Muscle layer of colon (tissue), 2 donors: ENCODE data around the gene EMILIN1.
"Not testable (repeated sequence)": the region's sequence is repeated elsewhere in the genome, so short reads cannot be mapped to it uniquely, and the experiment has no call there.

Experiments used
- H3K27ac ChIP-seq: one replicate; pipeline ENCODE4 v1.7.0; 2013; ENCODE audit warnings: low read depth, mild to moderate bottlenecking, low read length, moderate library complexity
- H3K27me3 ChIP-seq, 2 donors: one replicate each; pipeline ENCODE4 v1.7.0; 2013; ENCODE audit warnings: low read length in 2 of 2, mild to moderate bottlenecking in 2 of 2; ENCODE audit not compliant: insufficient read depth in 2 of 2, control insufficient read depth in 1 of 2
- H3K36me3 ChIP-seq: one replicate; pipeline ENCODE4 v1.7.0; 2013; ENCODE audit warnings: mild to moderate bottlenecking, low read length; ENCODE audit not compliant: insufficient read depth
- H3K4me1 ChIP-seq: one replicate; pipeline ENCODE4 v1.7.0; 2013; ENCODE audit warnings: mild to moderate bottlenecking, low read length; ENCODE audit not compliant: insufficient read depth
- H3K4me3 ChIP-seq, 2 donors: one replicate each; pipeline ENCODE4 v1.7.0; 2013; ENCODE audit warnings: low read length in 2 of 2, low read depth in 1 of 2, mild to moderate bottlenecking in 1 of 2, moderate library complexity in 1 of 2
- H3K9ac ChIP-seq: one replicate; pipeline ENCODE4 v1.7.0; 2013; ENCODE audit warnings: low read length
- H3K9me3 ChIP-seq: one replicate; pipeline ENCODE4 v1.7.0; 2013; ENCODE audit warnings: mild to moderate bottlenecking, low read length
- donor health status: abdominal sarcoma.
- donor health status: Adenocarcinoma of cecum.

The EMILIN1 gene

GRCh38 chr2:27072920-27073319 lies 5.5 kb upstream of the EMILIN1 start:
- peak overlapping the region in 1 of 2 donors; percentile 90 for H3K4me3 ChIP-seq
- H3K27ac ChIP-seq: peak overlapping the region; percentile 96
- no peaks in the 10 kb centered on the region for H3K9me3 ChIP-seq
- peaks cover 26% of the 10 kb centered on the region for H3K36me3 ChIP-seq
- peaks cover 73% of the 10 kb centered on the region for H3K4me1 ChIP-seq
- H3K27me3 ChIP-seq: no peaks in the 10 kb centered on the region
- H3K9ac ChIP-seq: no peak overlapping the region

GRCh38 chr2:27073782-27074181 lies 4.6 kb upstream of the EMILIN1 start:
- H3K4me3 ChIP-seq: peak overlapping the region in 1 of 2 donors; percentile 90
- H3K9me3 ChIP-seq: no peaks in the 10 kb centered on the region
- H3K4me1 ChIP-seq: peaks cover 69% of the 10 kb centered on the region
- peak overlapping the region; percentile 85 for H3K27ac ChIP-seq
- H3K9ac ChIP-seq: peak overlapping the region; percentile 37
- no peaks in the 10 kb centered on the region for H3K27me3 ChIP-seq
- peaks cover 19% of the 10 kb centered on the region for H3K36me3 ChIP-seq

- Histone ChIP-seq H3K27me3 (no peaks in the 10 kb centered on the region), H3K36me3 (peaks cover 8% of the 10 kb centered on the region), H3K9ac (no peak overlapping the region), H3K9me3 (no peaks in the 10 kb centered on the region), H3K27ac (peak overlapping the region; percentile 85), H3K4me1 (peaks cover 58% of the 10 kb centered on the region), H3K4me3 (no peak overlapping the region)
Observed at GRCh38 chr2:27074738-27075565, 3.5 kb upstream of the EMILIN1 start.

GRCh38 chr2:27075566-27075871 lies 2.9 kb upstream of the EMILIN1 start:
- H3K27me3 ChIP-seq, H3K36me3 ChIP-seq, H3K4me3 ChIP-seq, H3K9ac ChIP-seq, H3K9me3 ChIP-seq: not testable (repeated sequence)
- Histone ChIP-seq H3K4me1 (peaks cover 58% of the 10 kb centered on the region), H3K27ac (peak overlapping the region; percentile 85)

- Histone ChIP-seq H3K9me3 (no peaks in the 10 kb centered on the region), H3K9ac (no peak overlapping the region), H3K27ac (peak overlapping the region; percentile 85), H3K4me3 (no peak overlapping the region), H3K4me1 (peaks cover 58% of the 10 kb centered on the region), H3K36me3 (no peaks in the 10 kb centered on the region), H3K27me3 (no peaks in the 10 kb centered on the region)
Observed at GRCh38 chr2:27076323-27076722, 2.1 kb upstream of the EMILIN1 start.

GRCh38 chr2:27077231-27077630 lies 1.2 kb upstream of the EMILIN1 start:
- Histone ChIP-seq H3K36me3 (peaks cover 8% of the 10 kb centered on the region), H3K4me3 (no peak overlapping the region), H3K9ac (no peak overlapping the region), H3K27me3 (no peaks in the 10 kb centered on the region), H3K9me3 (no peaks in the 10 kb centered on the region), H3K27ac (peak overlapping the region; percentile 87), H3K4me1 (peaks cover 67% of the 10 kb centered on the region)

- Histone ChIP-seq H3K27me3 (no peaks in the 10 kb centered on the region), H3K9ac (peak overlapping the region; percentile 97), H3K36me3 (peaks cover 17% of the 10 kb centered on the region), H3K4me3 (peak overlapping the region; percentile 90 to 96), H3K4me1 (peaks cover 70% of the 10 kb centered on the region), H3K27ac (peak overlapping the region; percentile 87), H3K9me3 (no peaks in the 10 kb centered on the region)
Observed at GRCh38 chr2:27079233-27080139, 1.1 kb downstream of the EMILIN1 start.

GRCh38 chr2:27080140-27080469 lies 1.7 kb downstream of the EMILIN1 start:
- Histone ChIP-seq H3K27me3 (no peaks in the 10 kb centered on the region), H3K9ac (peak overlapping the region; percentile 97), H3K27ac (peak overlapping the region; percentile 87), H3K4me1 (peaks cover 70% of the 10 kb centered on the region), H3K9me3 (no peaks in the 10 kb centered on the region), H3K4me3 (peak overlapping the region; percentile 90 to 96), H3K36me3 (peaks cover 17% of the 10 kb centered on the region)

- H3K4me1 ChIP-seq: peaks cover 69% of the 10 kb centered on the region
- H3K27ac ChIP-seq: peak overlapping the region; percentile 87
- H3K4me3 ChIP-seq: peak overlapping the region; percentile 90 to 96
- H3K27me3 ChIP-seq: no peaks in the 10 kb centered on the region
- H3K9me3 ChIP-seq: no peaks in the 10 kb centered on the region
- H3K36me3 ChIP-seq: peaks cover 17% of the 10 kb centered on the region
- peak overlapping the region; percentile 97 for H3K9ac ChIP-seq
Observed at GRCh38 chr2:27080603-27080936, 2.2 kb downstream of the EMILIN1 start.

GRCh38 chr2:27081984-27082772 lies 3.8 kb downstream of the EMILIN1 start:
- Histone ChIP-seq H3K4me3 (peak overlapping the region in 1 of 2 donors; percentile 90), H3K36me3 (peaks cover 17% of the 10 kb centered on the region), H3K4me1 (peaks cover 67% of the 10 kb centered on the region), H3K9me3 (no peaks in the 10 kb centered on the region), H3K27ac (peak overlapping the region; percentile 52), H3K27me3 (no peaks in the 10 kb centered on the region), H3K9ac (no peak overlapping the region)

GRCh38 chr2:27082773-27083409 lies 4.5 kb downstream of the EMILIN1 start:
- H3K27me3 ChIP-seq: no peaks in the 10 kb centered on the region
- H3K27ac ChIP-seq: no peak overlapping the region
- peaks cover 67% of the 10 kb centered on the region for H3K4me1 ChIP-seq
- peaks cover 17% of the 10 kb centered on the region for H3K36me3 ChIP-seq
- H3K9me3 ChIP-seq: no peaks in the 10 kb centered on the region
- H3K4me3 ChIP-seq: no peak overlapping the region
- no peak overlapping the region for H3K9ac ChIP-seq
